Measurements from ENCODE around the gene FOXO1.
"Not testable (repeated sequence)": the region's sequence is repeated elsewhere in the genome, so short reads cannot be mapped to it uniquely, and the experiment has no call there.

Gene FOXO1

GRCh38 chr13:40666045-40666932 lies at the start of gene FOXO1:
Gene FOXO1 (minus strand): TSS chr13:40666641. CDS start chr13:40666212, 429 bp downstream.
- DNase-seq = peak; percentile 44

GRCh38 chr13:40714433-40714832 lies 48.0 kb upstream of the FOXO1 start:
- not testable (repeated sequence) for DNase-seq

GRCh38 chr13:40706439-40706838 lies 40.0 kb upstream of the FOXO1 start:
- DNase-seq = no peak

GRCh38 chr13:40697711-40698110 lies 31.3 kb upstream of the FOXO1 start:
- no peak for DNase-seq

GRCh38 chr13:40694426-40694825 lies 28.0 kb upstream of the FOXO1 start:
- no peak for DNase-seq

- DNase-seq = no peak
Measured at GRCh38 chr13:40692946-40693345, 26.5 kb upstream of the FOXO1 start.

GRCh38 chr13:40688781-40689180 lies 22.3 kb upstream of the FOXO1 start:
- no peak for DNase-seq

- DNase-seq = peak; percentile 66
Measured at GRCh38 chr13:40682449-40683240, 16.2 kb upstream of the FOXO1 start.

- no peak for DNase-seq
Measured at GRCh38 chr13:40681341-40682146, 15.1 kb upstream of the FOXO1 start.

GRCh38 chr13:40680659-40681323 lies 14.3 kb upstream of the FOXO1 start:
- DNase-seq = no peak

GRCh38 chr13:40679480-40679985 lies 13.1 kb upstream of the FOXO1 start:
- DNase-seq = no peak

- no peak for DNase-seq
Measured at GRCh38 chr13:40677064-40677463, 10.6 kb upstream of the FOXO1 start.

- no peak for DNase-seq
Measured at GRCh38 chr13:40676007-40676406, 9.6 kb upstream of the FOXO1 start.

GRCh38 chr13:40673414-40673813 lies 7.0 kb upstream of the FOXO1 start:
- no peak for DNase-seq

- no peak for DNase-seq
Measured at GRCh38 chr13:40672765-40673397, 6.4 kb upstream of the FOXO1 start.

- peak; percentile 7 for DNase-seq
Measured at GRCh38 chr13:40671956-40672764, 5.7 kb upstream of the FOXO1 start.

- no peak for DNase-seq
Measured at GRCh38 chr13:40670307-40670706, 3.9 kb upstream of the FOXO1 start.

- no peak for DNase-seq
Measured at GRCh38 chr13:40668335-40668734, 1.9 kb upstream of the FOXO1 start.

- DNase-seq = no peak
Measured at GRCh38 chr13:40667622-40667978, 1.2 kb upstream of the FOXO1 start.

- no peak for DNase-seq
Measured at GRCh38 chr13:40666933-40667621, 636 bp upstream of the FOXO1 start.

Data from amniotic stem cell (primary cell).